Retinal pigment epithelial cell (primary cell): ENCODE data around the gene PIH1D1.

Experiments used
- DNase-seq: peaks from one replicate; pipeline ENCODE4 v3.0.0-alpha.2; 2010; ENCODE audit warnings: low read depth
- H3K4me3 ChIP-seq: 2 replicates; pipeline ENCODE4 v1.5.1; 2011; ENCODE audit warnings: mild to moderate bottlenecking, low read length, control low read depth, moderate library complexity
- CTCF ChIP-seq: conservative IDR thresholded peaks from 2 replicates; pipeline ENCODE4 v1.5.1; 2011; ENCODE audit warnings: low read depth, low read length, control low read depth, inconsistent platforms

The PIH1D1 gene

GRCh38 chr19:49488046-49488862 lies 36.6 kb upstream of the PIH1D1 start:
- DNase-seq = no peak
- peak overlapping the region; percentile 100 for H3K4me3 ChIP-seq
- TF ChIP-seq CTCF = no peak

DNA sequence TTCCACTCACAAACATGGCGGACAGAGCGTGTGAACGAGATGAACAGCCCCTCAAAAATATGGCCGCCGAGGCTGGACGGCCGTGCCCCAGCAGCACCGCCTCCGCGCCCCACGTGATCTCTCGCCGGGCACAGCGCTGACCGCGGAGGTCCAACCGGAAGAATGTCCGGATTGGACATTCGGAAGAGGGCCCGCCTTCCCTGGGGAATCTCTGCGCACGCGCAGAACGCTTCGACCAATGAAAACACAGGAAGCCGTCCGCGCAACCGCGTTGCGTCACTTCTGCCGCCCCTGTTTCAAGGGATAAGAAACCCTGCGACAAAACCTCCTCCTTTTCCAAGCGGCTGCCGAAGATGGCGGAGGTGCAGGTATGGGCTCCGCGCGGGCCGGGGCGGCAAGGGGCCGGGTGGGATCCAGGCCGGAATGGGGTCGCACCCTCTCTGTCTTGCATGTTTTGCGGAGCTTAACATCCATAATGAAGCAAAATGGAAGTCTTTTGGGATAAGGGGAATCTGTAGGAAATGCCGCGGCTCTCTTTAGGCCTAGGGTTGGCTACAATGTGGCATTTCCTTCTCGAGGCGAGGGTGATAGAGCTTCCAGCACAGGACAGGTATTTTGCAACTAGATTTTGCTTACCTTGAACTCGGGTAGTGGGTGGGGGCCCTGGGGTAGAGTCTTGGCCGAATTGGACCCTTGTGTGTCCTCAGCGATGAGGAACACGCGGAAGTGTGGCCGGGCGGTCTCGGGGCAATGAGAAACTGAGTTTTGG lies 35.8 kb upstream of the PIH1D1 start, which contains the start of gene RPL13A:
Gene RPL13A (plus strand): TSS at position 332 of the 769 bp plus-strand sequence. CDS start 22 bp downstream, at position 354.
- peak within 1 kb of the TSS; percentile 100 for H3K4me3 ChIP-seq
- no peak for TF ChIP-seq CTCF
- DNase-seq = peak; percentile 95

- no peak for TF ChIP-seq CTCF
- no peak overlapping the region for H3K4me3 ChIP-seq
- DNase-seq = no peak
These were observed 35.2 kb upstream of the PIH1D1 start for GRCh38 chr19:49486710-49487276.

- no peak for DNase-seq
- no peak for TF ChIP-seq CTCF
- no peak overlapping the region for H3K4me3 ChIP-seq
These were observed 34.6 kb upstream of the PIH1D1 start for GRCh38 chr19:49486232-49486631.

- TF ChIP-seq CTCF = no peak
- DNase-seq = no peak
- H3K4me3 ChIP-seq = no peak overlapping the region
These were observed 29.5 kb upstream of the PIH1D1 start for GRCh38 chr19:49481020-49481683.

DNA sequence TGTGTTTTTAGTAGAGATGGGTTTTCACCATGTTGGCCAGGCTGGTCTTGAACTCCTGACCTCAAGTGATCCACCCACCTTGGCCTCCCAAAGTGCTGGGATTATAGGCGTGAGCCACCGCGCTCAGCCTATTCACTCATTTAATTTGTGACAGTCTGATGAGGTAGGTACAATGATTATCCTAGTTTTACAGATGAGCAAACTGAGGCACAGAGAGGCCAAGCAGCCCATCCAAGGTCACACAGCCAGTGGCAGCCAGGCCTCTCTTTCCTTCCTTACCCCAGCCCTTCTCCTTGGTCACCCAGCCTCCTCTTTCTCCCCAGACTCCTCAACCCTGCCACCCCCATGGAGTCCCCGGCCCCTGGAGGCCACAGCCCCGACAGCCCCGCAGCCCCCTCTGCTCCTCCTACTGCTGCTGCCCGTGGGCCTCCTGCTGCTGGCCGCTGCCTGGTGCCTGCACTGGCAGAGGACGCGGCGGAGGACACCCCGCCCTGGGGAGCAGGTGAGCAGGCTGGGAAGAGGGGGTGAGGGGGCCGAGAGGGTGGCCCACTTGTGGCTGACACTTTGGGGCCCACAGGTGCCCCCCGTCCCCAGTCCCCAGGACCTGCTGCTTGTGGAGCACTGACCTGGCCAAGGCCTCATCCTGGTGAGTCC lies 28.5 kb upstream of the PIH1D1 start:
- H3K4me3 ChIP-seq = no peak overlapping the region

More for the DNA sequence above, 28.5 kb upstream of the PIH1D1 start:
- no peak for TF ChIP-seq CTCF
- no peak for DNase-seq
